OCI-LY7 (cell line): ENCODE results near the gene BRD7. TPM values are rescaled to one million over a fixed set of nuclear protein-coding genes. Genes with fewer than 3 reads are reported as not detected.

Experiments
- BruUV-seq: library from RNA; stranded (reverse); fragments of 400-500 nt; replicated peaks from 2 replicates; lab custom pipeline; 2021; lab: Mats Ljungman, UMichigan
- CTCF ChIA-PET: fragments of 300-600 bp; sonication (Branson Sonifier 250); formaldehyde crosslinking; loops from one replicate; lab custom pipeline; 2022; ENCODE audit warnings: antibody characterized with exemption; ENCODE audit not compliant: unreplicated experiment; lab: Charles Lee
- POLR2A ChIA-PET: fragments of 300-600 bp; sonication (Branson Sonifier 250); formaldehyde crosslinking; loops from one replicate; lab custom pipeline; 2022; ENCODE audit warnings: antibody characterized with exemption; lab: Charles Lee
- DNase-seq: peaks from one replicate; pipeline ENCODE4 v3.0.0-alpha.2; 2015; ENCODE audit warnings: low spot score
- H2AFZ ChIP-seq: fragments of 200-600 bp; sonication (generic), shearing (Covaris generic); 2 replicates; pipeline ENCODE4 v1.6.1; 2014; ENCODE audit warnings: mild to moderate bottlenecking, antibody characterized with exemption, low read length, moderate library complexity
- H3K27ac ChIP-seq: fragments of 200-600 bp; sonication (generic); 2 replicates; pipeline ENCODE4 v1.5.1; 2014; ENCODE audit warnings: mixed run types, low read depth, mild to moderate bottlenecking, moderate library complexity, low read length, inconsistent platforms; ENCODE audit not compliant: poor library complexity, severe bottlenecking
- H3K36me3 ChIP-seq: fragments of 200-600 bp; sonication (generic); 2 replicates; pipeline ENCODE4 v1.6.1; 2014; ENCODE audit warnings: mild to moderate bottlenecking, antibody characterized with exemption, low read length, moderate library complexity, mixed read lengths; ENCODE audit not compliant: insufficient read depth
- H3K4me1 ChIP-seq: fragments of 200-600 bp; sonication (generic); 2 replicates; pipeline ENCODE4 v1.5.1; 2014; ENCODE audit warnings: mild to moderate bottlenecking, low read length; ENCODE audit not compliant: insufficient read depth, poor library complexity, severe bottlenecking
- H3K4me2 ChIP-seq: fragments of 200-600 bp; sonication (generic); 2 replicates; pipeline ENCODE4 v1.6.1; 2014; ENCODE audit warnings: mild to moderate bottlenecking, low read length
- H3K4me3 ChIP-seq: fragments of 200-600 bp; sonication (generic); 2 replicates; pipeline ENCODE4 v1.5.1; 2014; ENCODE audit warnings: mild to moderate bottlenecking, low read depth, low read length; ENCODE audit not compliant: poor library complexity, severe bottlenecking
- H3K79me2 ChIP-seq: fragments of 200-600 bp; sonication (generic); 2 replicates; pipeline ENCODE4 v1.6.1; 2016; ENCODE audit warnings: low read depth, mild to moderate bottlenecking, low read length, moderate library complexity, mixed read lengths; ENCODE audit not compliant: insufficient read depth
- H3K9me2 ChIP-seq: fragments of 200-600 bp; sonication (generic); 2 replicates; pipeline ENCODE4 v1.6.1; 2016; ENCODE audit warnings: mild to moderate bottlenecking, low read length, mixed read lengths; ENCODE audit not compliant: insufficient read depth
- H3K9me3 ChIP-seq: fragments of 200-600 bp; sonication (generic); 2 replicates; pipeline ENCODE4 v1.6.1; 2014; ENCODE audit warnings: mild to moderate bottlenecking, mixed run types, low read length, mixed read lengths
- H4K20me1 ChIP-seq: fragments of 200-600 bp; sonication (generic); 2 replicates; pipeline ENCODE4 v1.6.1; 2014; ENCODE audit warnings: mild to moderate bottlenecking, antibody characterized with exemption, low read length, moderate library complexity, mixed read lengths; ENCODE audit not compliant: insufficient read depth
- EZH2phosphoT487 ChIP-seq: fragments of 200-600 bp; sonication (generic); IDR thresholded peaks from 2 replicates; pipeline ENCODE4 v1.6.1; 2018; ENCODE audit warnings: low read depth, borderline replicate concordance, mild to moderate bottlenecking, mixed run types, antibody characterized with exemption, low read length, moderate library complexity, mixed read lengths
- intact Hi-C: fragments of 100-400 bp; cut with micrococcal nuclease; formaldehyde crosslinking; loops from one replicate; pipeline ENCODE4 v1.10.0; 2022; ENCODE audit not compliant: unreplicated experiment
- total RNA-seq, 2 experiments: library from RNA; depleted of rRNA in 1 of 2; stranded (reverse); fragments of >200 nt in 1 of 2; shearing (Covaris generic) in 1 of 2; gene quantifications; 2 replicates each; pipeline ENCODE4 v1.2.3, GENCODE V29; 2014 to 2022
- TF ChIP-seq, protein P1 (sequence below): fragments of 200-600 bp; sonication (generic); conservative IDR thresholded peaks from 2 replicates; pipeline ENCODE4 v1.5.1; 2014; ENCODE audit warnings: mild to moderate bottlenecking, antibody characterized with exemption, low read length, moderate library complexity, mixed read lengths

Gene BRD7
- total RNA-seq, 2 experiments from 2014 or later = 78.5 to 105 TPM

DNA sequence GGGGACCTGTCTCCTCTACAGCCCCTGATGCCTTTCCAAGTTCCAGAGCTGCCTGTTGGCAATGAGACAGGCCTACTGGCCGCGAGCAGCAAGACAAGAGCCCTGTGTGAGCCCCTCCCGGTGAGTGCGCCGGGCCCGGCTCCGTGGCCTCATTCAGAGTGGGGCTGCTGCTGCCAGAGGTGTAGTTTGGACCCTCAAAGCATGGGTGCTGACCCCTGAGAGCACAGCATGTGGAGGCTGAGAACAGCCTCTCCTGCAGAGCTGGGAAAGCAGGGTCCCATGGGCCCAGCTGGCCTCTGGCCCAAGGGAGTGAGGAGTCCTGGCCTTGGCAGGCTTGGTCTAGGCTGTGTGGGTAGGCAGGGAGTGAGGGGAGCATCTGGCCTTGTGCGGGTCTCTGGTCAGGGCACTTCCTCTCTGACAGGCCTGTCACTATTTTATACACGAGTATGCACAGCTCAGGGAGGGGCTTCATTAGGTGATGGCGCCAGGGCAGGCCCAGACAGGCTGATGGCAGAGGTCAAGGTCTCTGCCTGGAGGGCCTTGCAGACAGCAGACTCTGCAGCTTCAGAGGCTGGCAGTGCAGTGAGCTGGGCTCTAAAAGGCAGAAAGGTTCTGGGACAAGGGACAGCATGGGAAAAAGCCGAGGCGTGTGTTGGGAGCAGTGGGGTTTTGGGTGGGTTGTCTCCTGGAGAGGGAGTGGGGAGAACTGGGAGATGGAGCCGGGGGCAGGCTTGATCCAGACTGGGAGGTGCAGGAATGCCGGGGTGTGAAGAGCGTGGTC lies 59.1 kb downstream of the BRD7 start:
- Histone ChIP-seq H2AFZ (no peak overlapping the region), H3K9me3 (no peaks in the 10 kb centered on the region), H3K4me2 (no peak overlapping the region), H3K4me3 (no peak overlapping the region), H3K79me2 (no peaks in the 10 kb centered on the region), H3K4me1 (no peaks in the 10 kb centered on the region), H3K36me3 (peaks cover 33% of the 10 kb centered on the region), H3K27ac (no peak overlapping the region), H4K20me1 (no peaks in the 10 kb centered on the region; the same call in 1 of the 2 replicates), H3K9me2 (no peaks in the 10 kb centered on the region)
- ChIA-PET POLR2A (interaction anchor here (0.6 kb wide), 2 partner anchors 27 to 314 kb away, joined by 3 to 4 read pairs; no protein-coding TSS in a partner anchor), CTCF (interaction anchor here (0.6 kb wide), 1 partner anchor 48 kb away, joined by 3 read pairs; no protein-coding TSS in a partner anchor)
- BruUV-seq = no TSS peak
- TF ChIP-seq EZH2phosphoT487 = no peak
- TF ChIP-seq, protein P1, sequence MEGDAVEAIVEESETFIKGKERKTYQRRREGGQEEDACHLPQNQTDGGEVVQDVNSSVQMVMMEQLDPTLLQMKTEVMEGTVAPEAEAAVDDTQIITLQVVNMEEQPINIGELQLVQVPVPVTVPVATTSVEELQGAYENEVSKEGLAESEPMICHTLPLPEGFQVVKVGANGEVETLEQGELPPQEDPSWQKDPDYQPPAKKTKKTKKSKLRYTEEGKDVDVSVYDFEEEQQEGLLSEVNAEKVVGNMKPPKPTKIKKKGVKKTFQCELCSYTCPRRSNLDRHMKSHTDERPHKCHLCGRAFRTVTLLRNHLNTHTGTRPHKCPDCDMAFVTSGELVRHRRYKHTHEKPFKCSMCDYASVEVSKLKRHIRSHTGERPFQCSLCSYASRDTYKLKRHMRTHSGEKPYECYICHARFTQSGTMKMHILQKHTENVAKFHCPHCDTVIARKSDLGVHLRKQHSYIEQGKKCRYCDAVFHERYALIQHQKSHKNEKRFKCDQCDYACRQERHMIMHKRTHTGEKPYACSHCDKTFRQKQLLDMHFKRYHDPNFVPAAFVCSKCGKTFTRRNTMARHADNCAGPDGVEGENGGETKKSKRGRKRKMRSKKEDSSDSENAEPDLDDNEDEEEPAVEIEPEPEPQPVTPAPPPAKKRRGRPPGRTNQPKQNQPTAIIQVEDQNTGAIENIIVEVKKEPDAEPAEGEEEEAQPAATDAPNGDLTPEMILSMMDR = no peak
- intact Hi-C loops = no loop called here
- no peak for DNase-seq

DNA sequence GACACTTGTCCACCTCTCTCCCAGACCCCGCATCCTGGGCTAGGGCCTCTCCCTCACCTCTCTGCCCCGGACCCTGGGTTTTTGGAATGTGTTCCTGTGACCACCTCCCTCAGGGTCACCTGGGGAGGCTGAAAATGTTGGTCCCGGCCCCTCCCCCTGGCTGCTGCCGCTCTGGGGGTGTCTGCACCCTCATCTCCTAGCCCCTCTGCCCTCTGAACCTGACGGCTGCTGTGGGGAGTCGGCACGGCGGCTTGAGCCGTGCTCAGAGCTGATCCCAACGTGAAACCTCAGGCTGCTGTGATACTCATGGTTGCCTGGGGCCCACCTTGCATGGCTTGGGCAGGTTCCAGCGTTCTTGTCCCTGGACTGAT lies 59.6 kb downstream of the BRD7 start:
- ChIA-PET CTCF (no interaction called here), POLR2A (interaction anchor here (0.6 kb wide), 1 partner anchor 314 kb away, joined by 3 read pairs; no protein-coding TSS in a partner anchor)
- no peaks in the 10 kb centered on the region; the same call in 1 of the 2 replicates for H4K20me1 ChIP-seq
- BruUV-seq = no TSS peak
- no peak overlapping the region for H3K4me3 ChIP-seq
- no peaks in the 10 kb centered on the region for H3K9me3 ChIP-seq
- no peaks in the 10 kb centered on the region for H3K9me2 ChIP-seq
- peaks cover 27% of the 10 kb centered on the region for H3K36me3 ChIP-seq
- no peak overlapping the region for H3K27ac ChIP-seq
- no peak for TF ChIP-seq EZH2phosphoT487
- TF ChIP-seq, protein P1 = no peak
- no peak for DNase-seq
- H3K4me1 ChIP-seq = no peaks in the 10 kb centered on the region
- no peak overlapping the region for H3K4me2 ChIP-seq
- intact Hi-C loops = no loop called here
- H2AFZ ChIP-seq = no peak overlapping the region
- no peaks in the 10 kb centered on the region for H3K79me2 ChIP-seq
